ENCODE measurements around the gene NLRP12.
"Not testable (repeated sequence)": the region's sequence is repeated elsewhere in the genome, so short reads cannot be mapped to it uniquely, and the experiment has no call there.

GRCh38 chr19:53758991-53759390 is 65.1 kb downstream of the NLRP12 start:
- TF ChIP-seq ZNF8 (CRISPR knock-in tag; IDR thresholded peaks at IDR 0.05); ZFP3 (CRISPR knock-in tag; IDR thresholded peaks at IDR 0.05); ZC3H10 (CRISPR knock-in tag; IDR thresholded peaks at IDR 0.05); OSR1 (CRISPR knock-in tag; IDR thresholded peaks at IDR 0.05); PATZ1 (CRISPR knock-in tag; IDR thresholded peaks at IDR 0.05; ENCODE audit: borderline replicate concordance); ZNF565 (CRISPR knock-in tag; conservative IDR thresholded peaks at IDR 0.05; ENCODE audit: low read depth); CSDC2 (CRISPR knock-in tag; IDR thresholded peaks at IDR 0.05): not testable (repeated sequence)
- TF ChIP-seq, protein P1, sequence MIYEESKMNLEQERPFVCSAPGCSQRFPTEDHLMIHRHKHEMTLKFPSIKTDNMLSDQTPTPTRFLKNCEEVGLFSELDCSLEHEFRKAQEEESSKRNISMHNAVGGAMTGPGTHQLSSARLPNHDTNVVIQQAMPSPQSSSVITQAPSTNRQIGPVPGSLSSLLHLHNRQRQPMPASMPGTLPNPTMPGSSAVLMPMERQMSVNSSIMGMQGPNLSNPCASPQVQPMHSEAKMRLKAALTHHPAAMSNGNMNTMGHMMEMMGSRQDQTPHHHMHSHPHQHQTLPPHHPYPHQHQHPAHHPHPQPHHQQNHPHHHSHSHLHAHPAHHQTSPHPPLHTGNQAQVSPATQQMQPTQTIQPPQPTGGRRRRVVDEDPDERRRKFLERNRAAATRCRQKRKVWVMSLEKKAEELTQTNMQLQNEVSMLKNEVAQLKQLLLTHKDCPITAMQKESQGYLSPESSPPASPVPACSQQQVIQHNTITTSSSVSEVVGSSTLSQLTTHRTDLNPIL (CRISPR knock-in tag; IDR thresholded peaks at IDR 0.05; ENCODE audit: low read depth), result not testable (repeated sequence)

Data from SK-N-SH treated with all-trans-retinoic acid at 6 μM for 48 hours (cell line).